ENCODE results near the gene SCTR.

The SCTR gene

DNA sequence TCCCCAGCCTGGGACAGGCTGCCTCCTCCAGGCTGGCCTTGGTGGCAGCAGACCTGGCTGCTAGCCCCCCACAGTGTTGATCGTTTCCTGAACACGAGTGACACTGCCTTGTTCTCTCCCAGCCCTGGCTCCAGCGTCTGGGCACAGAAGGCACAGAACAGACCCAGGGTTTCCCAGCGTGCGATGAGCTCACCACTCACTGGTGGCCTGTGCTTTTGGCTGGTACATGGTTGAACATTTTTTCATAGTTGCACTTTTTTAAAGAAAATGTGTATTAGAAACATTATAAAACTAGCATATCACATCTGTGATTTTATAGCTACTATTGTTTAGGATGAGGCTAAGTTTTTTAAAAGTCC is 40.9 kb downstream of the SCTR start:
- DNase-seq (ENCODE audit: low spot score): no peak
- TF ChIP-seq, protein P1, sequence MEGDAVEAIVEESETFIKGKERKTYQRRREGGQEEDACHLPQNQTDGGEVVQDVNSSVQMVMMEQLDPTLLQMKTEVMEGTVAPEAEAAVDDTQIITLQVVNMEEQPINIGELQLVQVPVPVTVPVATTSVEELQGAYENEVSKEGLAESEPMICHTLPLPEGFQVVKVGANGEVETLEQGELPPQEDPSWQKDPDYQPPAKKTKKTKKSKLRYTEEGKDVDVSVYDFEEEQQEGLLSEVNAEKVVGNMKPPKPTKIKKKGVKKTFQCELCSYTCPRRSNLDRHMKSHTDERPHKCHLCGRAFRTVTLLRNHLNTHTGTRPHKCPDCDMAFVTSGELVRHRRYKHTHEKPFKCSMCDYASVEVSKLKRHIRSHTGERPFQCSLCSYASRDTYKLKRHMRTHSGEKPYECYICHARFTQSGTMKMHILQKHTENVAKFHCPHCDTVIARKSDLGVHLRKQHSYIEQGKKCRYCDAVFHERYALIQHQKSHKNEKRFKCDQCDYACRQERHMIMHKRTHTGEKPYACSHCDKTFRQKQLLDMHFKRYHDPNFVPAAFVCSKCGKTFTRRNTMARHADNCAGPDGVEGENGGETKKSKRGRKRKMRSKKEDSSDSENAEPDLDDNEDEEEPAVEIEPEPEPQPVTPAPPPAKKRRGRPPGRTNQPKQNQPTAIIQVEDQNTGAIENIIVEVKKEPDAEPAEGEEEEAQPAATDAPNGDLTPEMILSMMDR (IDR thresholded peaks at IDR 0.05; ENCODE audit: extremely low read depth, insufficient read depth, missing control alignments): no peak
- in situ Hi-C loops (cut with MboI; ENCODE audit: low pct_unique_long_range_greater_than_20kb, low sequenced_read_pairs, unreplicated experiment): no loop called here

DNA sequence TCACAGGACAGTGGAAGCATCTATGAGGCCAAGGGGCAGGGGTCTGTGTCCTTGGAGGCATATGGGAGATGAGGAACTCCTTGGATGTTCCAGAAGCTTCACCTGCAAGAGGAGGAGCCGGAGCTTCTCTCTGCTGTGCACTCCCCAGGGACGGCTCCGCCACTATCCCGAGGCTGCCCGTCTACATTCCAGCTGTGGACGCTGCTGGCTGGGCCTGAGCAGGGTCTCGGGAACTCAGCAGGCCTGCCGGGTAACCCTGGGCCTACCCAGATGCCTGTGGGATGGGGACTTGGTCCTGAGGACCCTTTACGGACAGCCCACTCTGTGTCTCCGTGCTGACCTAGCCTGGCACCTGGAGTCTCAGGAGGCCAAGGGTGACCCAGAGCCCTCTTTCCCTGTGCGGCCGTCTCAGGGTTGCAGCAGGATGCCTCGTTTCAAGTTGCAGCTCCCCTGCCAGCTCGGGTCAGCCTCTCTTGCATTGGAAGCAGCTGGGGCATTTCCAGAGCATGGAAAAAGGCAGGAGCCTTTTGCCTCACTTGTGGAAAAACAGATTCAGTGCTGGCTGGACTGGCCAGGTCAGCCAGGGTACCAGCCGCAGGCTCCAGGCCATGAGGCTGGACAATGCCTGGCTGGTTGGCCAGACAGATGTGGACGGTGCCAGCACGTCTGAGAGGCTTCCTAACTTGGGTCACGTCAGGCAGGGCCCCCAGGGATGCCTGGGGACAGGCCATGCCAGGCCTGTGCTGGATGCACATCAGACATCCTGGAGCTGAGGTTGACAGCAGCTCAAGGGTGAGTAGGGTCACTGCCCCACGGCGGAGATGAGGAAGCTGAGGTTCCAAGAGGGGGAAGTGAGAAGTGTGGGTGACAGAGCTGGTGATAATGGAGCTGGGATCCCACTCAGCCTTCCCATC is 41.5 kb downstream of the SCTR start:
- in situ Hi-C loops (cut with MboI; ENCODE audit: low pct_unique_long_range_greater_than_20kb, low sequenced_read_pairs, unreplicated experiment): no loop called here
- TF ChIP-seq, protein P1 (IDR thresholded peaks at IDR 0.05; ENCODE audit: extremely low read depth, insufficient read depth, missing control alignments): no peak
- no peak for DNase-seq (ENCODE audit: low spot score)

DNA sequence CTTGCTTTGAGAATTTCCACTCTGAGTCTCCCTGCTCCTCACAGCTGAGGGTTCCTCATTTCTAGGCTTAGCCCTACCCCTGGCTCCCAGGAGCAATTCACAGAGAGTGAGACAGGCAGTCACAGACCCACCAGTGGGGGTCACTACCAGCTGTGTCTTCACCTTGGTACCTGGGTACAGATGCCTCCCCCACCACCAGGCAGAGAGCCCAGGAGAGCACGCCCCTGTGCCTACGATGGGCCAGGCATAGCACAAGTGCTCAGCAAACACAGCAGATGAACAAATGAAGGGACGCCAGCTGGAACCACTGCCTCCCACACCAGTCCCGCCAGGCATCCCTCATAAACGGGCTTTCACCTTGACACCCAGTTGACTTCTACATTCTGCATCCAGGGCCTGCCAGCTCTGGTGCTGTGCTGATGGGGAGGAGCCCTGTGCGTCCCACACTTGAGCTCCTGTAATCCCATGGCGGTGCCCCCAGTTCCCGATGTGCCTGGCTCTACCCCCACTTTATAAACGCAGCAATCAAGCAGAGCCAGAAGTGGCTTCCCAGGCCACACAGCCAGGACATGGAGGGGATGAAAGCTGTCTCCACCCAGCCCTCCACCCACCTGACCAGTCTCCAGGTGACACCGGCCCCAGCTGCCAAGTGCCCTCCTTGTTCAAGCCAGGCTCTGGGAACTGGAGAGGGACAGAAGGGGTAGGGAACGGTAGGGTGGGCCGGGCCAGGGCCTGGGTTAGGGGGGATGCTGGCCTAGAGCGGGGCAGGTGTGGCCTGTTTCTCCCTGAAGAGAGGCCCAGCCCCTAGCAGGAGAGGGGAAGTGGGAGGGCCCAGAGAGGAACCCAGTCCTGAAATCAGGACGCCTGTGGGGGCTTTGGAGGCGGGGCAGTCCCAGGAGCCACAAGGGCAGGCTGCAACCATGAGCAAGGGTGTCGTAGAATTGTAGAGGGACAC is 42.5 kb downstream of the SCTR start:
- in situ Hi-C loops (cut with MboI; ENCODE audit: low pct_unique_long_range_greater_than_20kb, low sequenced_read_pairs, unreplicated experiment): no loop called here
- DNase-seq (ENCODE audit: low spot score): no peak
- TF ChIP-seq, protein P1 (IDR thresholded peaks at IDR 0.05; ENCODE audit: extremely low read depth, insufficient read depth, missing control alignments): no peak

DNA sequence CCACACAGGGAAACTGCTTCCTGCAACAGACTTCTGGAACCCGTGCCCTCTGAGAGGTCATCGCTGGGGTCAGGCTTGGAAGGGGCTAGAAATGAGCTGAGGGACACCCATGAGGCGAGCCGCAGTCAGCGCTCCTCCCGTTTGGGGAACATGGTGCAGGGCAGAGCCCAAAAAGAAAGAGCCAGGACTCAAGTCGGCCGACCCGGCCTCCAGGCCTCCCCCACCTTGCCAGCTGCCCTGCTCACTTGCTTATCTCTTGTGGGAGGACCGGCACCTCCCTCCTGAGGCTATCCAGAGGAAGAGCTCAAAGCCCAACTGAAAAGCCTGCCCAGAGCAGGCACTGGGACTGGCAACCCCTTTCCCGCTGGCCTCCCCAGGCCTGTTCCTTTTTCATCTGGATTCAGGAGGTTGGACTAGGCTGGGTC is 43.6 kb downstream of the SCTR start:
- TF ChIP-seq, protein P1 (IDR thresholded peaks at IDR 0.05; ENCODE audit: extremely low read depth, insufficient read depth, missing control alignments): no peak
- DNase-seq (ENCODE audit: low spot score): no peak
- in situ Hi-C loops (cut with MboI; ENCODE audit: low pct_unique_long_range_greater_than_20kb, low sequenced_read_pairs, unreplicated experiment): no loop called here

DNA sequence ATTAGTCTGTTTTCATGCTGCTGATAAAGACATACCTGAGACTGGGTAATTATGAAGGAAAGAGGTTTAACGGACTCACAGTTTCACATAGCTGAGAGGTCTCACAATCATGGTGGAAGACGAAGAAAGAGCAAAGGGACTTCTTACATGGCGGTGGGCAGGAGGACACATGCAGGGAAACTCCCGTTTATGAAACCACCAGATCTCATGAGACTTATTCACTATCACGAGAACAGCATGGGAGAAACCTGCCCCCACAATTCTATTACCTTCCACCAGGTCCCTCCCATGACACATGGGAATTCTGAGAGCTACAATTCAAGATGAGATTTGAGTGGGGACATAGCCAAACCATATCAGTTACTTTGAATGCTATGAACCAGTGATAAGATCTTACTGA is 44.1 kb downstream of the SCTR start:
- TF ChIP-seq, protein P1 (IDR thresholded peaks at IDR 0.05; ENCODE audit: extremely low read depth, insufficient read depth, missing control alignments): no peak
- DNase-seq (ENCODE audit: low spot score): no peak
- in situ Hi-C loops (cut with MboI; ENCODE audit: low pct_unique_long_range_greater_than_20kb, low sequenced_read_pairs, unreplicated experiment): no loop called here

DNA sequence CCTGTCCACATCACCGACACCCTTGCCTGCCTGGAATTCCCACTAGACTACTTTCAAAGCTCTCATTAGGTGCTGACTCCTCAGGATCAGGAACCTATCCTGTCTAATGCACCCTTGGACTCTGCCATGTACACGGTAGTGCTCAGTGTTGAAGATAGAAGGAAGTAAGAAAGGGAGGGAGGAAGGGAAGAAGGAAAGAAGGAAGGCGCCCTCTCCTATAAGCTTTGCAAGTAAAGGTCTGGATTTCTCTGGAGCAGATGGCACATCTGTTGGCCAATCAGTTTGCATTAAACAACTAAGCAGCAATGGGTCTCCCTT is 45.3 kb downstream of the SCTR start:
- TF ChIP-seq, protein P1 (IDR thresholded peaks at IDR 0.05; ENCODE audit: extremely low read depth, insufficient read depth, missing control alignments): no peak
- in situ Hi-C loops (cut with MboI; ENCODE audit: low pct_unique_long_range_greater_than_20kb, low sequenced_read_pairs, unreplicated experiment): loop anchor here (10.0 kb wide), 1 partner anchor 64 kb away; no protein-coding TSS in a partner anchor
- DNase-seq (ENCODE audit: low spot score): no peak
